GM12878 (cell line): ENCODE data around the gene TMEM131L. TPM values are rescaled to one million over a fixed set of nuclear protein-coding genes. Genes with fewer than 3 reads are reported as not detected.

ENCODE experiments used
- ATAC-seq: fragments of 200-7000 bp; cut with Tn5 transposase; 3 replicates; pipeline ENCODE4 v1.9.1; 2020; ENCODE audit warnings: mild to moderate bottlenecking, moderate library complexity
- BruUV-seq: library from RNA; stranded (reverse); fragments of 400-500 nt; replicated peaks from 2 replicates; lab custom pipeline; 2021; lab: Mats Ljungman, UMichigan
- CTCF ChIA-PET: fragments of 300-600 bp; sonication (Branson Sonifier 250); formaldehyde crosslinking; extraction: SDS; loops from one replicate; lab custom pipeline; 2021; ENCODE audit warnings: inconsistent platforms; lab: Yijun Ruan, JAX
- POLR2A ChIA-PET: fragments of 350-600 bp; formaldehyde crosslinking; extraction: SDS; loops from one replicate; lab custom pipeline; 2021; ENCODE audit warnings: inconsistent platforms; lab: Charles Lee
- RAD21 ChIA-PET: fragments of 300-600 bp; sonication (Branson Sonifier 250); formaldehyde crosslinking; loops from one replicate; lab custom pipeline; 2023; ENCODE audit warnings: antibody characterized with exemption; ENCODE audit not compliant: unreplicated experiment; lab: Charles Lee
- SMC1A ChIA-PET: fragments of 300-600 bp; sonication (Branson Sonifier 250); formaldehyde crosslinking; loops from one replicate; lab custom pipeline; 2023; ENCODE audit not compliant: unreplicated experiment, uncharacterized antibody; lab: Charles Lee
- DNase-seq: peaks from one replicate; pipeline ENCODE4 v3.0.0-alpha.2; 2011; ENCODE audit warnings: low read depth, low spot score
- FAIRE-seq: peaks from 3 replicates; lab custom pipeline; 2011; peaks lifted over from hg19 to GRCh38; lab: Jason Lieb, UNC
- H2AFZ ChIP-seq: 2 replicates; pipeline ENCODE4 v1.6.0; 2011; ENCODE audit warnings: low read depth, low read length, control low read depth; ENCODE audit not compliant: control insufficient read depth
- H3K27ac ChIP-seq: 2 replicates; pipeline ENCODE4 v1.5.1; 2011; ENCODE audit warnings: control low read depth; ENCODE audit not compliant: control insufficient read depth, insufficient read depth
- H3K27me3 ChIP-seq, 2 experiments: replicated peaks in 1 of 2; 2 replicates each; pipeline versions ENCODE4 v1.6.0 to v1.6.1; 2011; ENCODE audit warnings: low read length in 1 of 2; ENCODE audit not compliant: control insufficient read depth in 2 of 2, insufficient read depth in 2 of 2
- H3K36me3 ChIP-seq, 2 experiments: 2 replicates each; pipeline ENCODE4 v1.5.1; 2011; ENCODE audit warnings: low read length in 1 of 2; ENCODE audit not compliant: control insufficient read depth in 2 of 2, insufficient read depth in 2 of 2
- H3K4me1 ChIP-seq: 2 replicates; pipeline ENCODE4 v1.6.1; 2011; ENCODE audit warnings: mild to moderate bottlenecking, low read length, moderate library complexity, mixed read lengths; ENCODE audit not compliant: control insufficient read depth, insufficient read depth
- H3K4me2 ChIP-seq: 2 replicates; pipeline ENCODE4 v1.6.0; 2011; ENCODE audit warnings: control low read depth; ENCODE audit not compliant: control insufficient read depth, insufficient read depth
- H3K4me3 ChIP-seq: fragments of 200-600 bp; sonication (generic); 2 replicates; pipeline ENCODE4 v1.5.1; 2016
- H3K79me2 ChIP-seq: 2 replicates; pipeline ENCODE4 v1.6.0; 2011; ENCODE audit warnings: low read length; ENCODE audit not compliant: control insufficient read depth, insufficient read depth
- H3K9ac ChIP-seq: 2 replicates; pipeline ENCODE4 v1.8.0; 2011; ENCODE audit warnings: low read length, control low read depth, mixed read lengths; ENCODE audit not compliant: control insufficient read depth, insufficient read depth
- H3K9me3 ChIP-seq: replicated peaks from 3 replicates; pipeline ENCODE4 v1.5.1; 2011; ENCODE audit warnings: mild to moderate bottlenecking, low read length; ENCODE audit not compliant: control insufficient read depth, insufficient read depth
- H4K20me1 ChIP-seq: 2 replicates; pipeline ENCODE4 v1.6.0; 2011; ENCODE audit not compliant: control insufficient read depth, insufficient read depth
- EED ChIP-seq: sonication (generic); IDR thresholded peaks from 2 replicates; pipeline ENCODE4 v1.6.1; 2016; ENCODE audit warnings: antibody characterized with exemption, low read depth
- FOXK2 ChIP-seq: fragments of 450-650 bp; IDR thresholded peaks from 2 replicates; pipeline ENCODE4 v1.6.1; 2017; ENCODE audit warnings: mild to moderate bottlenecking, moderate library complexity
- NR2F1 ChIP-seq: fragments of 450-650 bp; conservative IDR thresholded peaks from 2 replicates; pipeline ENCODE4 v1.6.1; 2017; ENCODE audit warnings: mild to moderate bottlenecking
- RAD51 ChIP-seq: fragments of 450-650 bp; IDR thresholded peaks from 2 replicates; pipeline ENCODE4 v1.6.1; 2016; ENCODE audit warnings: moderate library complexity, mild to moderate bottlenecking, inconsistent platforms
- SIN3A ChIP-seq: IDR thresholded peaks from 2 replicates; pipeline ENCODE4 v1.6.1; 2012; ENCODE audit warnings: low read depth, low read length, improper control_type of control experiment
- SREBF2 ChIP-seq: IDR thresholded peaks from 2 replicates; pipeline ENCODE4 v1.6.1; 2012; ENCODE audit warnings: mild to moderate bottlenecking, low read length
- ZNF274 ChIP-seq: IDR thresholded peaks from one replicate; pipeline ENCODE4 v1.8.0; 2011; ENCODE audit not compliant: insufficient read length, insufficient read depth
- WGBS: methylation state at CpG from one replicate; pipeline ENCODE4 v1.1.6; 2016; ENCODE audit warnings: low lambda C conversion rate; ENCODE audit not compliant: insufficient replicate concordance, insufficient coverage; ENCODE audit errors: missing lambda C conversion rate; 5-methylcytosine and 5-hydroxymethylcytosine counted together
- in situ Hi-C: fragments of 300-500 bp; cut with MboI; formaldehyde crosslinking; loops from 9 replicates; pipeline ENCODE4 v1.14.3; 2018; ENCODE audit warnings: mixed read lengths
- intact Hi-C: fragments of 100-400 bp; cut with micrococcal nuclease; formaldehyde crosslinking; loops from one replicate; pipeline ENCODE4 v1.14.2; 2022; ENCODE audit not compliant: unreplicated experiment
- polyA plus RNA-seq, 11 experiments: library from polyadenylated mRNA; depleted of rRNA in 4 of 11; unstranded in 6 of 11; stranded (reverse) in 5 of 11; fragments of >200 nt; fragmentation: Nextera tagmentation in 4 of 11; fragmentation: Illumina TruSeq in 1 of 11; extraction: Ambion mirVana in 4 of 11; extraction: Trizol in 1 of 11; gene quantifications; 1 replicate in 1 of 11; 2 replicates in 10 of 11; pipeline versions ENCODE4 v1.2.1 to v1.2.3, GENCODE V29; 2011 to 2016; ENCODE audit warnings: inconsistent platforms in 2 of 11, missing spikeins in 2 of 11, low read depth in 1 of 11
- total RNA-seq, 4 experiments: library from RNA; depleted of rRNA in 3 of 4; stranded (reverse); fragments of >200 nt in 3 of 4; fragmentation: Illumina TruSeq in 1 of 4; extraction: Trizol in 1 of 4; gene quantifications; 2 replicates each; pipeline versions ENCODE4 v1.2.1 to v1.2.3, GENCODE V29; 2013 to 2021
- TF ChIP-seq, protein P1 (sequence below): IDR thresholded peaks from 2 replicates; pipeline ENCODE4 v1.6.1; 2012; ENCODE audit warnings: low read depth, low read length, improper control_type of control experiment
- TF ChIP-seq, protein P2 (sequence below): IDR thresholded peaks from 2 replicates; pipeline ENCODE4 v1.6.1; 2011; ENCODE audit warnings: low read depth, mild to moderate bottlenecking, low read length, moderate library complexity, borderline replicate concordance; ENCODE audit errors: extremely low read depth

TMEM131L gene
- total and polyA plus RNA-seq, 10 of the 15 experiments (the other 5 are each of a cell fraction or from before 2014, with no cell fraction given): 8.5 to 101 (median 74.4) TPM

DNA sequence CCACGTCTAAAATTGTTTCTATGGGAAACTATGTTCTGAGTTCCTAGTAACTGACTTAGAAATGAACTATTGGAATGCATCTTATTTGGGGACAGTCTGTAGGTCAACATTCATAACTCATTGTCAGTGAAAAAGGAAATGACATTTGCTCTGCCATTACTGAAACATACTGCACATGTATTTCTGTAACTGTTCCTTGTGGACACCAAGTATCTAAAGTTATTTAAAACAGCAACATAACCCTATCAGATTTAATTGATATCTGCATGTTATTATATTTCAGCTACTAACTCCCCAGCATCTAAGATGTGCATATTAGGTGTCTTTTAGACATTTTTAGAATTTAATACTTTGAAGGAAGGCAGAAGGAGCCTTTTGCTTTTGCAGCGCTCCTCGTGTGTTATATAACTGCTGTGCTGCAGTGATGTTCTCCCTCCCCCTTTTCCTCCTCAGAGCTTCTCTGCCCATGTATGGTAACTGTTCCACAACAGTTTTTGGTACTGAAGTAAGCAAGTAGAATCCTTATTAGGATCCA lies 37.2 kb upstream of the TMEM131L start:
- intact Hi-C loops: no loop called here
- no peaks in the 10 kb centered on the region for H3K9me3 ChIP-seq
- no peak overlapping the region for H3K4me2 ChIP-seq
- FAIRE-seq (no peak), ATAC-seq (no peak)
- TF ChIP-seq EED: no peak
- TF ChIP-seq RAD51: no peak
- no peak for TF ChIP-seq SREBF2
- no peak for TF ChIP-seq ZNF274
- no peak for TF ChIP-seq SIN3A
- TF ChIP-seq, protein P1, sequence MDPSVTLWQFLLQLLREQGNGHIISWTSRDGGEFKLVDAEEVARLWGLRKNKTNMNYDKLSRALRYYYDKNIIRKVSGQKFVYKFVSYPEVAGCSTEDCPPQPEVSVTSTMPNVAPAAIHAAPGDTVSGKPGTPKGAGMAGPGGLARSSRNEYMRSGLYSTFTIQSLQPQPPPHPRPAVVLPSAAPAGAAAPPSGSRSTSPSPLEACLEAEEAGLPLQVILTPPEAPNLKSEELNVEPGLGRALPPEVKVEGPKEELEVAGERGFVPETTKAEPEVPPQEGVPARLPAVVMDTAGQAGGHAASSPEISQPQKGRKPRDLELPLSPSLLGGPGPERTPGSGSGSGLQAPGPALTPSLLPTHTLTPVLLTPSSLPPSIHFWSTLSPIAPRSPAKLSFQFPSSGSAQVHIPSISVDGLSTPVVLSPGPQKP: no peak
- TF ChIP-seq FOXK2: no peak
- TF ChIP-seq, protein P2, sequence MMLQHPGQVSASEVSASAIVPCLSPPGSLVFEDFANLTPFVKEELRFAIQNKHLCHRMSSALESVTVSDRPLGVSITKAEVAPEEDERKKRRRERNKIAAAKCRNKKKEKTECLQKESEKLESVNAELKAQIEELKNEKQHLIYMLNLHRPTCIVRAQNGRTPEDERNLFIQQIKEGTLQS: no peak
- TF ChIP-seq NR2F1: no peak
- TF ChIP-seq, all 136 proteins: peak for 0
- no peak overlapping the region for H2AFZ ChIP-seq
- 98% methylated on average over 3 of the region's 3 CpGs for WGBS
- in situ Hi-C loops: no loop called here
- H3K4me1 ChIP-seq: peaks cover 20% of the 10 kb centered on the region
- BruUV-seq: no TSS peak
- H3K79me2 ChIP-seq: peaks cover 3% of the 10 kb centered on the region
- H3K4me3 ChIP-seq: no peak overlapping the region
- ChIA-PET POLR2A (no interaction called here), CTCF (interaction anchor here (0.6 to 2.6 kb wide), 4 partner anchors 7 to 214 kb away, joined by 3 to 10 read pairs (median 6); no protein-coding TSS in a partner anchor), SMC1A (interaction anchor here (0.6 to 3.8 kb wide), 7 partner anchors 53 to 249 kb away, joined by 3 to 14 read pairs (median 4); no protein-coding TSS in a partner anchor), RAD21 (interaction anchor here (0.7 to 2.0 kb wide), 4 partner anchors 50 to 145 kb away, joined by 3 to 7 read pairs (median 4); no protein-coding TSS in a partner anchor)
- no peak for DNase-seq
- H4K20me1 ChIP-seq: no peaks in the 10 kb centered on the region
- H3K9ac ChIP-seq: no peak overlapping the region
- H3K27me3 ChIP-seq: no peaks in the 10 kb centered on the region
- no peaks in the 10 kb centered on the region for H3K36me3 ChIP-seq
- no peak overlapping the region for H3K27ac ChIP-seq
